ENCODE data around the gene TBC1D22A.
"Not testable (repeated sequence)": the region's sequence is repeated elsewhere in the genome, so short reads cannot be mapped to it uniquely, and the experiment has no call there.

TBC1D22A gene

GRCh38 chr22:46971764-46972125 is 209.3 kb downstream of the TBC1D22A start:
- no peak for DNase-seq (ENCODE audit: low read depth in 2 of 2)

GRCh38 chr22:46972256-46972655 is 209.8 kb downstream of the TBC1D22A start:
- DNase-seq (ENCODE audit: low read depth in 2 of 2) = no peak

- no peak for DNase-seq (ENCODE audit: low read depth in 2 of 2)
Observed at GRCh38 chr22:46972901-46973831, 210.7 kb downstream of the TBC1D22A start.

DNA sequence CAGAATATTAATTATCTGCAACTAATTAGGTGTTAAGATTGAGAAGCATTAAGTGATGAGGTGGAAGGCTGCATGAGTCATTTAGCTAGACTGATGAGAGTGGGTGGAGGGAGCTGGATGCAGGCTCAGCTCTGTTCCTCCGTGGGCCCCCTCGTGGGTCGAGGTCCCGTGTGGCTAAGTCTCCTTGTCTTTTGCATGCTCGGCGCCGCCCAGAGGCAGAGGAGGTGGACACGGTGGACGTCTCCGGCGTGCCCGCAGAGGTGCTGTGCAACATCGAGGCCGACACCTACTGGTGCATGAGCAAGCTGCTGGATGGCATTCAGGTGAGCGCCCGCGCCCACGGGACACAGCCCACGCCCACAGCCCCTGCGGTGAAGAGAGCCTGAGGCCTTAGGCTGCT is 211.6 kb downstream of the TBC1D22A start:
- no peak for DNase-seq (ENCODE audit: low read depth in 2 of 2)

- DNase-seq (ENCODE audit: low read depth in 2 of 2) = no peak
Observed at GRCh38 chr22:46974631-46975585, 212.5 kb downstream of the TBC1D22A start.

GRCh38 chr22:46976143-46976542 is 213.7 kb downstream of the TBC1D22A start:
- no peak for DNase-seq (ENCODE audit: low read depth in 2 of 2)

- no peak for DNase-seq (ENCODE audit: low read depth in 2 of 2)
Observed at GRCh38 chr22:46976598-46976997, 214.1 kb downstream of the TBC1D22A start.

DNA sequence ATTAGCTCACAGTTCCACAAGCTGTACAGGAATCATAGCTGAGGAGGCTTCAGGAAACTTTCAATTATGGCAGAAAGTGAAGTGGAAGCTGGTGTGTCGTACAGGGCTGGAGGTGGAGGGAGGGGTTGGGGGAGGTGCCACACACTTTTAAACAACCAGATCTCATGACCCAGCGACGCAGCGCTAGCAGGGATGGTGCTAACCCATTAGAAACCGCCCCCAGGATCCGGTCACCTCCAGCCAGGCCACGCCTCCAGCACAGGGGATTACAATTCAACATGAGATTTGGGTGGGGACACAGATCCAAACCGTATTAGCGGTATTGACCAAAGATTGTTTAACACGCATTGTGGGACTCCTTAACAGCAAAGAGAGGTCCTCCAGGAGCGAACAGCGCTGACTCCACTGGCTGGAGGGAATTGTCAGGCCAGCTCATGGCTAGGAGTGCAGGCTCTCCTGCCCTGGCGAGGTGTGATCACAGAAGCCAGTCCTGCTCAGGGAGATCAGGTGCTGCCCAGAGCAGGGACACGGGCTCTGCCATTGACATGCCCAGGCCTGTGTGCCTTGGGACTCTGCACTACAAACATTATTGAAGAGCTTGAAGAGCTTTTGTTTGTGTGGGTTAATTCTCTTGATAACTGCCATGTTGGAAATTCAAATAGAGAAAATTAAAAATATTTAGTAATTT is 215.3 kb downstream of the TBC1D22A start:
- DNase-seq (ENCODE audit: low read depth in 2 of 2) = no peak

- not testable (repeated sequence) for DNase-seq (ENCODE audit: low read depth in 2 of 2)
Observed at GRCh38 chr22:46978668-46979067, 216.2 kb downstream of the TBC1D22A start.

- no peak for DNase-seq (ENCODE audit: low read depth in 2 of 2)
Observed at GRCh38 chr22:46979506-46979905, 217.1 kb downstream of the TBC1D22A start.

DNA sequence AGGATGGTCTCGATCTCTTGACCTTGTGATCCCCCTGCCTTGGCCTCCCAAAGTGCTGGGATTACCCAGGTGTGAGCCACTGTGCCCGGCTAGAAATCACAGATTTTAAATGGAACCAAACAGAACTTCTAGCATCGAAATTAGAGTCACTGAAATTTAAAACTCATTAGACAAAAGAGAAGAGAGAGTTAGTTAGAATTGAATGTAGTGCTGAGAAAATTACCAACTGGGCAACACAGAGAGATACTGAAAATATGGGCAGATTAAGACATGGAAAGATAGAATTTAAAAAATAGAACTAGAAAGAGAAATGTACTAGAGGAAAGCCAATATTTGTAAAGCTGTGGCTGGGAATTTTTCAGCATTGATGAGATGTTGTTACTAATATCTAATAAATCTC is 217.9 kb downstream of the TBC1D22A start:
- DNase-seq (ENCODE audit: low read depth in 2 of 2) = no peak

DNA sequence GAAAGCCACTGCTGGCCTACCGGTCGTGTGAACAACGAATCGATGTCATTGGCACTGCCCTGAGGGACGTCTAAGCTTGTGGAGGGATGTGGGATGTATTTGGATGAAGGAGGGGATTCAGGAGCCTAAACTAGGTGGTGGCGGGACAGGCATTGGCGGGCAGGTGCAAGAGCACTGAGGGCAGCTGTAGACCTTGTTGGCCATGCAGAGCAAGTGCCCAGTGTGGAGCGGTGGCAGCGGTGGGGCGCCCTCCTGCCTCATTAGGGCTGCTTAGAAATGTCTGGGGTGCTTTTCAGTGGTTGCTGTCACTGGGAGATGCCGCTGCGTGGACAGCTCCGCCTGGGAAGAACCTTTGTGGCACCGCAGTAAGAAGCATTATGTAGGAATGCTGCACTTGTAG is 220.2 kb downstream of the TBC1D22A start:
- DNase-seq (ENCODE audit: low read depth in 2 of 2) = no peak

DNA sequence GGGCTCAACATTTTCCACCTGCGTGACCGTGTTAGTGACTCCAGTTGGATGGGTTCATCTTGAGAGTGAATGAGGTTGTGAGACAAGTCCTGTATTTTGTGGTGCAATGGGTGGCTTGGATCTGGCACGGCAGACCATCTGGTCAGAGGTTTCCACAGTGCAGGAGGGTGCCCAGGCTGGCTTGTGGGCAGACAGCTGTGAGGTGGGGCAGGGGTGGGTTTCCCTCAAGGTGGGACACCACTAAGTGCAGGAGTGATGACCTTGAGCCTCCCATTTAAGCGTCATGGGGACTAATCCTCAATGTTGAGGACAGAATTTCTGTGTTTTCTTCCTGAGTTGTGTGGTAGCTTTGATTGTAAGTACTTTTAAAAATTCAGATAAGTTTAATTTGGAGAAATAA is 220.6 kb downstream of the TBC1D22A start:
- DNase-seq (ENCODE audit: low read depth in 2 of 2) = no peak

DNA sequence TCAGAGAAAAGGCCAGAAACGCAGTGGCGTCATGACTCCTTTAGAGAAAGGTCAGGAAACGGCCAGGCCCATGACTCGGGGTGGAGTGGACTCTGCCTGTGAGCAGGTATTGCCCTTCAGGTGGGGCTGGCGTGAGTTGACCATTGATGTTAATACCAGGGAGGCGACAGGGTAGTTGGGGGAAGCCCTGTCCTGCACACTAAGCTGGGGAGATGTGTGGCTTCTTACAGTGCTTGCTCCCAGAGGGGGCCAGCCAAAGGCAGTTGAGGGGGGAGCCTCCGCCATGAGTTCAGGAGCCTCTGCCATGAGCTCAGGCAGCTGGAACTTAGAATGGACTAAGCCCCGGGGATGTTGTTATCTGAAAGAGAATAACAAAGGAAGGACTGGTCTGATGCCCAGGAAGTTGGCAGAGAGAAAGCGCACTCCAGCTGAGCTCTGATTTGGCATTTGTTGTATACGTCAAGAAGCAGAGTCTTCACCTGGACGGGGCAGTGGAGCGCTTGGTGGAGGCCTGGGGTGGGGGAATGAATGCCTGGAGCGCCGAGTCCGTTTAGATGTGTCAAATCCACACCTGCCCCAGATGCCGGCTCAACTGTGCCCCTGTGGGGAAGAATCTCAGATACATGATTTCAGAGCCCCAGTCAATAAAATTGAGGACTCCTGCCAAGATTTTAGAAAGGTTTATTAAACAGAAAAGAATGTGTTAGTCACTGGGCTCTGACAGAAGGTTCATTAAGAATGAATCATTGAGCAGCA is 222.5 kb downstream of the TBC1D22A start:
- DNase-seq (ENCODE audit: low read depth in 2 of 2) = no peak

DNA sequence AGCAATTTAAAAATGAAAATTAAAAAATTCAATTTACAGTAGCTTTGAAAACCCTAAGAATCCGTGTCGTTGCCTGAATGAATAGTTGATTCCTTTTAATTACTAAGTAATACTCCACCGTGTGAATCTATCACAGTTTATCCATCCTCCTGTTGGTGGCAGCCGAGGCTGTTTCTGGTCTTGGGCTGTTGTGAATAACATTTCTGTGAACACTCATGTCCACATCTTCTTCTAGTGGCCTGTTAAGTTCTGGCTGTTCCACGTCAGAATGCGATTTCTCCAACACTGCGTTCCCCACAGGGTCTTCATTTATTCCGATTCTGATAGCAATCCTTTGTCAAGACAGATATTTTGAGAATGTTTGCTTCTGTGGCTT is 223.0 kb downstream of the TBC1D22A start:
- DNase-seq (ENCODE audit: low read depth in 2 of 2) = no peak

DNA sequence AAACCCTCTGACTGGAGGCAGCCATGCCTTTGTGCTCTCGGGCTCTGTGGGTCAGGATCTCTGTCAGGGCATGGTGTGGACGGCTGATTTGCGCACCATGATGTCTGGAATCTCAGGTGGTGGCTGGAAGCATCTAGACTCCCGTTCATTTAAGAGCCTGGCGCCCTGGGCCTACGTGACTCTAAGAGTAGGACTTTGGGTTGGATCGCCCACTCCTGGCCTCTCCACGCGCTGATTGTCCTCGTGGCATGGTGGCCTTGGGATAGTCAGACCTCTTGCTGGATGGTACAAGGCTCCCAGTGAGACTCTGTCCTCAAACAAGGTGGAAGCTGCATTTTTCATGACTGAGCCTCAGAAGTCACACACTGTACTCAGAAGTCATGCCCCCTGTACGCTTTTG is 224.3 kb downstream of the TBC1D22A start:
- no peak for DNase-seq (ENCODE audit: low read depth in 2 of 2)

DNA sequence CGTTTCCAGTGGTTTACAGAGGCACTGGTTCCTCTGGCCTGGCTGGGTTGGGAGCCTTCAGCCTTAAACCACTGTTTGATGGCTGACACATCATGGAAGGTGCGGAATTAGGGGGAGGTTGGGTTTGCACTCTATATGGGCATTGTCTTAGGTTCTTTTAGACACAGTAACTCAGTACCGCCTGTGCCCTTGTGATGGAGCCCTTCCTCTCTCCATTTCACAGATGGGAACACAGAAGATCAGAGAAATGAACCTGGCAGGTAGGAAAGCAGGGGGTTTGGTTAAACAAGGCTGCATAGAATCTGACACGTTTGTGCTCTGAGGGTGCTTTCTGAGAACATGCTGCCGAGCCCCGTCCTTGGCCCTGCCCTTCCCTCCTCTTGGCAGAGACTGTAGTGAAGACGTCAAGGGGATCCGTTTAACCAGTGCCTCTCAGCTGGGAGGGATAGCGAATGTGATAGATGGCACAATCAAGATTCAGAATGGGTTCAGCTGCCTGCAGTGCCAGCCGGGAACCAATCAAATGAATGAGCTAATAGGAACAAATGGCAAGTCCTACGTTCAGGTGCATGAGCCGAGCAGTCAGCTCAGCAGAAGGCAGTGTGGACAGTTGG is 228.6 kb downstream of the TBC1D22A start:
- no peak for DNase-seq (ENCODE audit: low read depth in 2 of 2)

DNA sequence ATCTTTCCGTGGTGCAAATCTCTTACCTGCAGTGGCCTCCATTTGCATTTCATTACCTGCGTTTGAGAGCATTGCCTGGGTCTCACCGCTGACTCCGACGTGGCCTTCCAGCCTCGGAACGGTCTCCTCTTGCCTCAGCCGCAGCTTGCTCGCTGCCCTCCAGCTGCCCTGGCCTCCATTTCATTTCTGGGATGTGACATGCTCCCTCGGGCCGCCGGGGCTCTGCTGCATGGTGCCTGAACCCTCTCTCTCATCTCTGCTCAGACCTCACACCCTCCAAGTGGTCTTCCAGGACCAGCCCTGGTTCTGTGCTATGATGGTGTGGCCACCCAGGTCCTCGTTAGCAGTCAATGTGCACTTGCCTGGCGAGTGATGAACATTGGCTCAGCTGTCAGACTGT is 229.2 kb downstream of the TBC1D22A start:
- DNase-seq (ENCODE audit: low read depth in 2 of 2) = no peak

DNA sequence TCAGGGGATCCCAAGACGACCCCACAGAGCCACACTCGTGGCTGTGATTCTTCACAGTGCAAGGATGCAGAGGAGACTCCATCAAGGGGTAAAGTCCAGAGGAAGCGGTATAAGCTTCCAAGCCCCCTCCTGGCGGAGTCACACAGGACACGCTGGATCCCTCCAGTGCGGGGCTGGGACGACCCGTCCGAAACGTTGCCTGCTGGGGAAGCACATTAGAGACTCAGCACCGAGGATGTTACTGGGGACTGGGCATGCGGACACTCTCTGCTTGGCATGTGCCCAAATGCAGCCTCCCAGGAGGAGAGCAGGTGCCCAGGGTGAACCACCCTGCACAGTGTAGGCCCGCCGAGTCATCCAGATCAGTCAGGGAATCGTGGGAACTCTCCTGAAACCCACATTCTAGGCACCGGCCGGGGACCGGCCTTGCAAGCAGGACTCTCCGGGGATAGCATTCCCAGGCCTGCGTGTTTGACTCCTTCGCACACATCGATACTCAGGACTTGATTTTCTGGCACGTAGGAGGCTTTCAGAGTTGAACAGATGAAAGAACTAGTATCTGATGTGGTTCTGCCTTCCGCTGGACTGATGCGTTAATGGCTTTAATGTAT is 229.8 kb downstream of the TBC1D22A start:
- DNase-seq (ENCODE audit: low read depth in 2 of 2) = no peak

DNA sequence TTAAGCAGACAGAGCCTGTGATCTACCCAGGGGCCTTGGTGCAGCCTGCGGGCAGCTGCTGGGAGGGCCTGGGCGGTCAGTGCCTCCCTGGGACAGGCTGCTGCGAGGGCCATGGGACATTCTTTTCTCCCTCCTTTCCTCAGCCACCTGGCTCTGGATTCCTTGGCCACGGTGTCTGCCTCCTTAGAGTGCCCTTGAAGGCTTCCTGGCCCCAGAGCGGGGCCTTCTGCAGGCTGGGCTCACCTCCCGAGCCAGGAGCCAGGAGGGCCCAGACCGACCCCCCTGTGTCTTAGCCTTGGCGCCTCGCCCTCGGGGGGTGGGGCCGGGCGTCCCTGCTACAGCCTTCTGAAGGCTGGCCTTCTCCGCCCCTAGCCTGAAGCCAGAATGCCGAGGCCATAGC is 231.2 kb downstream of the TBC1D22A start:
- DNase-seq (ENCODE audit: low read depth in 2 of 2) = no peak

Data from stimulated activated CD8-positive, alpha-beta memory T cell treated with anti-CD3 and anti-CD28 coated beads, Interleukin-15, amount 100 ng/mL, for 48 hours (primary cell).